OCI-LY3 (cell line): Measurements from ENCODE around the gene ARPIN.
A peak's percentile ranks its signal among the peaks of the same experiment; 100 is the strongest.

Source experiments
- H2AFZ ChIP-seq: fragments of 200-600, 300-600 bp; shearing (Covaris generic); 2 replicates; pipeline ENCODE4 v1.6.0; 2014; ENCODE audit warnings: antibody characterized with exemption, low read depth, low read length
- H3K27ac ChIP-seq: fragments of 200-600, 300-600 bp; sonication (generic); 2 replicates; pipeline ENCODE4 v1.5.1; 2014; ENCODE audit warnings: mild to moderate bottlenecking, low read length, moderate library complexity, mixed read lengths
- H3K27me3 ChIP-seq: fragments of 200-600, 300-600 bp; sonication (generic); 2 replicates; pipeline ENCODE4 v1.6.1; 2014; ENCODE audit warnings: low read depth, low read length, mixed read lengths
- H3K36me3 ChIP-seq: fragments of 200-600, 300-600 bp; sonication (generic); replicated peaks from 2 replicates; pipeline ENCODE3; 2014; ENCODE audit warnings: low read depth, low read length, mixed read lengths
- H3K4me1 ChIP-seq: fragments of 300-600, 200-600 bp; sonication (generic); 2 replicates; pipeline ENCODE4 v1.6.1; 2014; ENCODE audit warnings: low read length, mixed read lengths
- H3K4me2 ChIP-seq: fragments of 200-600, 300-600 bp; sonication (generic); 2 replicates; pipeline ENCODE4 v1.6.1; 2014; ENCODE audit warnings: low read length, mixed read lengths
- H3K4me3 ChIP-seq: fragments of 300-600, 200-600 bp; sonication (generic); 2 replicates; pipeline ENCODE4 v1.5.1; 2014; ENCODE audit warnings: antibody characterized with exemption, mild to moderate bottlenecking, low read length, moderate library complexity
- H3K79me2 ChIP-seq: fragments of 300-600, 200-600 bp; shearing (Covaris generic); 2 replicates; pipeline ENCODE4 v1.6.1; 2014; ENCODE audit warnings: mild to moderate bottlenecking, low read length, mixed read lengths
- H3K9ac ChIP-seq: fragments of 300-600, 200-600 bp; shearing (Covaris generic); 2 replicates; pipeline ENCODE4 v1.6.0; 2014; ENCODE audit warnings: mild to moderate bottlenecking, low read length, moderate library complexity
- H3K9me3 ChIP-seq: fragments of 200-600, 300-600 bp; shearing (Covaris generic); 2 replicates; pipeline ENCODE4 v1.6.1; 2014; ENCODE audit warnings: low read length, mixed read lengths; ENCODE audit not compliant: insufficient read depth
- H4K20me1 ChIP-seq: fragments of 200-600, 300-600 bp; sonication (generic); 2 replicates; pipeline ENCODE4 v1.6.1; 2016; ENCODE audit warnings: low read length, mixed read lengths; ENCODE audit not compliant: insufficient read depth
- EZH2phosphoT487 ChIP-seq: fragments of 200-600 bp; shearing (Covaris generic); IDR thresholded peaks from 2 replicates; pipeline ENCODE4 v1.6.1; 2018; ENCODE audit warnings: antibody characterized with exemption, mixed run types, low read depth
- TF ChIP-seq, protein P1 (sequence below): fragments of 200-600, 300-600 bp; sonication (generic); IDR thresholded peaks from 2 replicates; pipeline ENCODE4 v1.5.1; 2014; ENCODE audit warnings: antibody characterized with exemption, low read length, low read depth

The ARPIN gene

GRCh38 chr15:89904519-89904918 is 8.2 kb downstream of the ARPIN start:
- Histone ChIP-seq H3K36me3 (no peaks in the 10 kb centered on the region), H4K20me1 (no peaks in the 10 kb centered on the region), H3K9ac (no peak overlapping the region), H3K4me2 (peak overlapping the region; percentile 46), H3K9me3 (no peaks in the 10 kb centered on the region), H3K27me3 (no peaks in the 10 kb centered on the region), H2AFZ (no peak overlapping the region), H3K4me3 (no peak overlapping the region), H3K4me1 (peaks cover 16% of the 10 kb centered on the region), H3K27ac (no peak overlapping the region), H3K79me2 (no peaks in the 10 kb centered on the region)
- TF ChIP-seq, protein P1, sequence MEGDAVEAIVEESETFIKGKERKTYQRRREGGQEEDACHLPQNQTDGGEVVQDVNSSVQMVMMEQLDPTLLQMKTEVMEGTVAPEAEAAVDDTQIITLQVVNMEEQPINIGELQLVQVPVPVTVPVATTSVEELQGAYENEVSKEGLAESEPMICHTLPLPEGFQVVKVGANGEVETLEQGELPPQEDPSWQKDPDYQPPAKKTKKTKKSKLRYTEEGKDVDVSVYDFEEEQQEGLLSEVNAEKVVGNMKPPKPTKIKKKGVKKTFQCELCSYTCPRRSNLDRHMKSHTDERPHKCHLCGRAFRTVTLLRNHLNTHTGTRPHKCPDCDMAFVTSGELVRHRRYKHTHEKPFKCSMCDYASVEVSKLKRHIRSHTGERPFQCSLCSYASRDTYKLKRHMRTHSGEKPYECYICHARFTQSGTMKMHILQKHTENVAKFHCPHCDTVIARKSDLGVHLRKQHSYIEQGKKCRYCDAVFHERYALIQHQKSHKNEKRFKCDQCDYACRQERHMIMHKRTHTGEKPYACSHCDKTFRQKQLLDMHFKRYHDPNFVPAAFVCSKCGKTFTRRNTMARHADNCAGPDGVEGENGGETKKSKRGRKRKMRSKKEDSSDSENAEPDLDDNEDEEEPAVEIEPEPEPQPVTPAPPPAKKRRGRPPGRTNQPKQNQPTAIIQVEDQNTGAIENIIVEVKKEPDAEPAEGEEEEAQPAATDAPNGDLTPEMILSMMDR: no peak
- no peak for TF ChIP-seq EZH2phosphoT487

DNA sequence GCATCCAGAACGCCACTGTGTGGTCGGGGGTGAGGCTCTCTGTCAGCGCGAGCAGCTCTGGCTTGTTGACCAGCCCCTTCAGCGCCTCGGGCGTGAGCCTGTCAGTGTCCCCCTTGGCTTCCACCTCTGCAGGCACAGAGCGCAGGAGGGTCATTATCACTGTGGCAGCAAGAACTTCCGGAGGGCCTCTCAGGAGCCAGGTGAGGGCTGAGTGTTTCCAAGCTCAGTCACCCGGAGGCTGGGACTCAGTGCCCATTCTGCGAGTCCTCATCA is 9.0 kb downstream of the ARPIN start:
- Histone ChIP-seq H3K36me3 (no peaks in the 10 kb centered on the region), H3K9ac (no peak overlapping the region), H3K79me2 (no peaks in the 10 kb centered on the region), H3K27me3 (no peaks in the 10 kb centered on the region), H4K20me1 (no peaks in the 10 kb centered on the region), H3K9me3 (no peaks in the 10 kb centered on the region), H3K27ac (no peak overlapping the region), H3K4me3 (no peak overlapping the region), H3K4me2 (no peak overlapping the region), H2AFZ (no peak overlapping the region), H3K4me1 (peaks cover 23% of the 10 kb centered on the region)
- TF ChIP-seq, protein P1: no peak
- TF ChIP-seq EZH2phosphoT487: no peak

- Histone ChIP-seq H3K36me3 (no peaks in the 10 kb centered on the region), H3K4me1 (peaks cover 29% of the 10 kb centered on the region), H3K4me3 (no peak overlapping the region), H3K79me2 (no peaks in the 10 kb centered on the region), H3K27me3 (no peaks in the 10 kb centered on the region), H2AFZ (no peak overlapping the region), H3K9me3 (no peaks in the 10 kb centered on the region), H3K27ac (no peak overlapping the region), H3K9ac (no peak overlapping the region), H3K4me2 (no peak overlapping the region), H4K20me1 (no peaks in the 10 kb centered on the region)
- TF ChIP-seq, protein P1: no peak
- no peak for TF ChIP-seq EZH2phosphoT487
These were observed 9.5 kb downstream of the ARPIN start for GRCh38 chr15:89903015-89903857.

GRCh38 chr15:89900849-89901248 is 11.9 kb downstream of the ARPIN start:
- no peak overlapping the region for H2AFZ ChIP-seq
- peaks cover 35% of the 10 kb centered on the region for H3K4me1 ChIP-seq
- no peaks in the 10 kb centered on the region for H3K9me3 ChIP-seq
- no peak overlapping the region for H3K4me3 ChIP-seq
- no peak overlapping the region for H3K4me2 ChIP-seq
- H3K27me3 ChIP-seq: no peaks in the 10 kb centered on the region
- no peaks in the 10 kb centered on the region for H4K20me1 ChIP-seq
- H3K9ac ChIP-seq: no peak overlapping the region
- no peak overlapping the region for H3K27ac ChIP-seq
- H3K79me2 ChIP-seq: no peaks in the 10 kb centered on the region
- H3K36me3 ChIP-seq: no peaks in the 10 kb centered on the region
- TF ChIP-seq, protein P1: no peak
- TF ChIP-seq EZH2phosphoT487: no peak
